ENCODE measurements around the gene SYNGR1. TPM values are rescaled to one million over a fixed set of nuclear protein-coding genes. Genes with fewer than 3 reads are reported as not detected.

The SYNGR1 gene
- polyA plus RNA-seq, 2 of the 4 experiments (the other 2 are of a cell fraction), result 6.7 to 14.5 TPM

DNA sequence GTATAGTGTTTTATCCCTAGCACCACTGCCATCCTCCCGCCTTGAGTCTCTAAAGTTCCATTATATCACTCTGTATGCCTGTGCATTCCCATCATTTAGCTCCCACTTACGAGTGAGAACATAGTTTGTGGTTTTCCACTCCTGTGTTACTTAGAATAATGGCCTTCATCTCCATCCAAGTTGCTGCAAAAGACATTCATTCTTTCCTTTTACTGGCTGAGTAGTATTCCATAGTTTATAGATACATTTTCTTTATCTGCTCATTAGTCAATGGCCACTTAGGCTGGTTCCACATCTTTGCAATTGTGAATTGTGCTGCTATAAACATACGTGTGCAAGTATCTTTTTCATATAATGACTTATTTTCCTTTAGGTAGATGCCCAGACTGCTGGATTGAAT is 74.2 kb downstream of the SYNGR1 start:
- 91% methylated on average over 3 of the region's 3 CpGs for WGBS (ENCODE audit: missing lambda C conversion rate)
- Histone ChIP-seq H3K4me3 (no peak overlapping the region), H3K4me1 (no peaks in the 10 kb centered on the region), H3K9me3 (no peaks in the 10 kb centered on the region), H3K27ac (no peak overlapping the region), H3K4me2 (no peak overlapping the region)
- FAIRE-seq, result no peak
- no peak for ATAC-seq
- no peak for DNase-seq (ENCODE audit: low read depth in 1 of 2, low spot score in 1 of 2)
- ChIA-PET CTCF (no interaction called here), POLR2A (no interaction called here)
- TF ChIP-seq CBX2 (IDR thresholded peaks at IDR 0.05; ENCODE audit: borderline replicate concordance, low read depth), result no peak
- no peak for TF ChIP-seq BHLHE40 (IDR thresholded peaks at IDR 0.05; ENCODE audit: low read depth, low read length)
- TF ChIP-seq KDM1A (IDR thresholded peaks at IDR 0.05; ENCODE audit: low read depth), result no peak
- no peak for TF ChIP-seq HOXA7 (CRISPR knock-in tag; IDR thresholded peaks at IDR 0.05)
- TF ChIP-seq CEBPB (IDR thresholded peaks at IDR 0.05), result no peak
- no peak for TF ChIP-seq NR3C1 (IDR thresholded peaks at IDR 0.05)
- no peak for TF ChIP-seq ZC3H11A (IDR thresholded peaks at IDR 0.05)
- no peak for TF ChIP-seq MAX (IDR thresholded peaks at IDR 0.05)
- no peak for TF ChIP-seq NPAS2 (CRISPR knock-in tag; IDR thresholded peaks at IDR 0.05; ENCODE audit: borderline replicate concordance)
- TF ChIP-seq, protein P1, sequence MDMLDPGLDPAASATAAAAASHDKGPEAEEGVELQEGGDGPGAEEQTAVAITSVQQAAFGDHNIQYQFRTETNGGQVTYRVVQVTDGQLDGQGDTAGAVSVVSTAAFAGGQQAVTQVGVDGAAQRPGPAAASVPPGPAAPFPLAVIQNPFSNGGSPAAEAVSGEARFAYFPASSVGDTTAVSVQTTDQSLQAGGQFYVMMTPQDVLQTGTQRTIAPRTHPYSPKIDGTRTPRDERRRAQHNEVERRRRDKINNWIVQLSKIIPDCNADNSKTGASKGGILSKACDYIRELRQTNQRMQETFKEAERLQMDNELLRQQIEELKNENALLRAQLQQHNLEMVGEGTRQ (IDR thresholded peaks at IDR 0.05), result no peak
- no peak for TF ChIP-seq HEYL (CRISPR knock-in tag; IDR thresholded peaks at IDR 0.05)
- no peak for TF ChIP-seq KDM5A (IDR thresholded peaks at IDR 0.05)
- TF ChIP-seq SREBF2 (IDR thresholded peaks at IDR 0.05), result no peak
- TF ChIP-seq PBX3 (IDR thresholded peaks at IDR 0.05), result no peak
- TF ChIP-seq, protein P2, sequence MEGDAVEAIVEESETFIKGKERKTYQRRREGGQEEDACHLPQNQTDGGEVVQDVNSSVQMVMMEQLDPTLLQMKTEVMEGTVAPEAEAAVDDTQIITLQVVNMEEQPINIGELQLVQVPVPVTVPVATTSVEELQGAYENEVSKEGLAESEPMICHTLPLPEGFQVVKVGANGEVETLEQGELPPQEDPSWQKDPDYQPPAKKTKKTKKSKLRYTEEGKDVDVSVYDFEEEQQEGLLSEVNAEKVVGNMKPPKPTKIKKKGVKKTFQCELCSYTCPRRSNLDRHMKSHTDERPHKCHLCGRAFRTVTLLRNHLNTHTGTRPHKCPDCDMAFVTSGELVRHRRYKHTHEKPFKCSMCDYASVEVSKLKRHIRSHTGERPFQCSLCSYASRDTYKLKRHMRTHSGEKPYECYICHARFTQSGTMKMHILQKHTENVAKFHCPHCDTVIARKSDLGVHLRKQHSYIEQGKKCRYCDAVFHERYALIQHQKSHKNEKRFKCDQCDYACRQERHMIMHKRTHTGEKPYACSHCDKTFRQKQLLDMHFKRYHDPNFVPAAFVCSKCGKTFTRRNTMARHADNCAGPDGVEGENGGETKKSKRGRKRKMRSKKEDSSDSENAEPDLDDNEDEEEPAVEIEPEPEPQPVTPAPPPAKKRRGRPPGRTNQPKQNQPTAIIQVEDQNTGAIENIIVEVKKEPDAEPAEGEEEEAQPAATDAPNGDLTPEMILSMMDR (IDR thresholded peaks at IDR 0.05), result no peak
- no peak for TF ChIP-seq HOXB13 (CRISPR knock-in tag; IDR thresholded peaks at IDR 0.05; ENCODE audit: low read depth)
- TF ChIP-seq MAZ (IDR thresholded peaks at IDR 0.05; ENCODE audit: borderline replicate concordance, low read depth, low read length), result no peak

GRCh38 chr22:39426380-39427043 is 76.7 kb downstream of the SYNGR1 start:
- Histone ChIP-seq H3K4me1 (no peaks in the 10 kb centered on the region), H3K4me2 (no peak overlapping the region), H3K9me3 (no peaks in the 10 kb centered on the region), H3K4me3 (no peak overlapping the region), H3K27ac (no peak overlapping the region)
- ChIA-PET CTCF (no interaction called here), POLR2A (no interaction called here)
- TF ChIP-seq FOSL2 (IDR thresholded peaks at IDR 0.05) (no peak), FOSL2 (CRISPR knock-in tag; IDR thresholded peaks at IDR 0.05) (no peak), RARB (CRISPR knock-in tag; IDR thresholded peaks at IDR 0.05) (no peak)
- TF ChIP-seq, protein P1 (IDR thresholded peaks at IDR 0.05), result no peak
- TF ChIP-seq, protein P3, sequence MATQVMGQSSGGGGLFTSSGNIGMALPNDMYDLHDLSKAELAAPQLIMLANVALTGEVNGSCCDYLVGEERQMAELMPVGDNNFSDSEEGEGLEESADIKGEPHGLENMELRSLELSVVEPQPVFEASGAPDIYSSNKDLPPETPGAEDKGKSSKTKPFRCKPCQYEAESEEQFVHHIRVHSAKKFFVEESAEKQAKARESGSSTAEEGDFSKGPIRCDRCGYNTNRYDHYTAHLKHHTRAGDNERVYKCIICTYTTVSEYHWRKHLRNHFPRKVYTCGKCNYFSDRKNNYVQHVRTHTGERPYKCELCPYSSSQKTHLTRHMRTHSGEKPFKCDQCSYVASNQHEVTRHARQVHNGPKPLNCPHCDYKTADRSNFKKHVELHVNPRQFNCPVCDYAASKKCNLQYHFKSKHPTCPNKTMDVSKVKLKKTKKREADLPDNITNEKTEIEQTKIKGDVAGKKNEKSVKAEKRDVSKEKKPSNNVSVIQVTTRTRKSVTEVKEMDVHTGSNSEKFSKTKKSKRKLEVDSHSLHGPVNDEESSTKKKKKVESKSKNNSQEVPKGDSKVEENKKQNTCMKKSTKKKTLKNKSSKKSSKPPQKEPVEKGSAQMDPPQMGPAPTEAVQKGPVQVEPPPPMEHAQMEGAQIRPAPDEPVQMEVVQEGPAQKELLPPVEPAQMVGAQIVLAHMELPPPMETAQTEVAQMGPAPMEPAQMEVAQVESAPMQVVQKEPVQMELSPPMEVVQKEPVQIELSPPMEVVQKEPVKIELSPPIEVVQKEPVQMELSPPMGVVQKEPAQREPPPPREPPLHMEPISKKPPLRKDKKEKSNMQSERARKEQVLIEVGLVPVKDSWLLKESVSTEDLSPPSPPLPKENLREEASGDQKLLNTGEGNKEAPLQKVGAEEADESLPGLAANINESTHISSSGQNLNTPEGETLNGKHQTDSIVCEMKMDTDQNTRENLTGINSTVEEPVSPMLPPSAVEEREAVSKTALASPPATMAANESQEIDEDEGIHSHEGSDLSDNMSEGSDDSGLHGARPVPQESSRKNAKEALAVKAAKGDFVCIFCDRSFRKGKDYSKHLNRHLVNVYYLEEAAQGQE (IDR thresholded peaks at IDR 0.05), result no peak
- 90% methylated on average over 7 of the region's 20 CpGs for WGBS (ENCODE audit: missing lambda C conversion rate)
- DNase-seq (ENCODE audit: low read depth in 1 of 2, low spot score in 1 of 2) (no peak), ATAC-seq (no peak), FAIRE-seq (no peak)

All from A549 (cell line).